Glutamatergic neuron (in vitro differentiated cells): ENCODE measurements around the gene GALNT12. TPM values are rescaled to one million over a fixed set of nuclear protein-coding genes. Genes with fewer than 3 reads are reported as not detected.

Experiments
- DNase-seq: peaks from one replicate; pipeline ENCODE4 v3.0.0; 2022
- H3K27ac Mint-ChIP-seq: one replicate; pipeline ENCODE4 v1.8.0; 2020; ENCODE audit warnings: mild to moderate bottlenecking, mixed read lengths, inconsistent platforms; ENCODE audit not compliant: unreplicated experiment
- H3K27me3 Mint-ChIP-seq: one replicate; pipeline ENCODE4 v1.8.0; 2020; ENCODE audit warnings: mild to moderate bottlenecking, moderate library complexity, mixed read lengths, inconsistent platforms; ENCODE audit not compliant: unreplicated experiment
- H3K36me3 Mint-ChIP-seq: one replicate; pipeline ENCODE4 v1.8.0; 2020; ENCODE audit warnings: mild to moderate bottlenecking, mixed read lengths, inconsistent platforms; ENCODE audit not compliant: unreplicated experiment
- H3K4me1 Mint-ChIP-seq: one replicate; pipeline ENCODE4 v1.8.0; 2020; ENCODE audit warnings: mild to moderate bottlenecking, low read depth, mixed read lengths, inconsistent platforms; ENCODE audit not compliant: unreplicated experiment
- H3K4me3 Mint-ChIP-seq: one replicate; pipeline ENCODE4 v1.8.0; 2020; ENCODE audit warnings: mild to moderate bottlenecking, mixed read lengths, inconsistent platforms; ENCODE audit not compliant: unreplicated experiment
- H3K9me3 Mint-ChIP-seq: one replicate; pipeline ENCODE4 v1.8.0; 2020; ENCODE audit warnings: mild to moderate bottlenecking, moderate library complexity, mixed read lengths, inconsistent platforms; ENCODE audit not compliant: unreplicated experiment
- total RNA-seq: library from RNA; stranded (reverse); fragmentation: NEBNext Ultra II Directional; extraction: Animal tissue kit (Norgen Biotek cat#: 25700); gene quantifications from one replicate; pipeline ENCODE4 v1.2.1, GENCODE V29; 2021; ENCODE audit not compliant: unreplicated experiment
- TF ChIP-seq, protein P1 (sequence below): fragments of 200-600 bp; sonication (generic); IDR thresholded peaks from one replicate; pipeline ENCODE4 v1.5.0; 2021; ENCODE audit not compliant: partially characterized antibody, unreplicated experiment

Gene GALNT12
- total RNA-seq, 1 donor from 2014 or later, result 2.7 TPM

GRCh38 chr9:98875536-98875935, 68.1 kb downstream of the GALNT12 start:
- Mint-ChIP-seq H3K9me3 (no peaks in the 10 kb centered on the region), H3K4me3 (no peak overlapping the region), H3K27ac (no peak overlapping the region), H3K27me3 (peaks cover 3% of the 10 kb centered on the region), H3K36me3 (peaks cover 9% of the 10 kb centered on the region), H3K4me1 (no peaks in the 10 kb centered on the region)
- TF ChIP-seq, protein P1, sequence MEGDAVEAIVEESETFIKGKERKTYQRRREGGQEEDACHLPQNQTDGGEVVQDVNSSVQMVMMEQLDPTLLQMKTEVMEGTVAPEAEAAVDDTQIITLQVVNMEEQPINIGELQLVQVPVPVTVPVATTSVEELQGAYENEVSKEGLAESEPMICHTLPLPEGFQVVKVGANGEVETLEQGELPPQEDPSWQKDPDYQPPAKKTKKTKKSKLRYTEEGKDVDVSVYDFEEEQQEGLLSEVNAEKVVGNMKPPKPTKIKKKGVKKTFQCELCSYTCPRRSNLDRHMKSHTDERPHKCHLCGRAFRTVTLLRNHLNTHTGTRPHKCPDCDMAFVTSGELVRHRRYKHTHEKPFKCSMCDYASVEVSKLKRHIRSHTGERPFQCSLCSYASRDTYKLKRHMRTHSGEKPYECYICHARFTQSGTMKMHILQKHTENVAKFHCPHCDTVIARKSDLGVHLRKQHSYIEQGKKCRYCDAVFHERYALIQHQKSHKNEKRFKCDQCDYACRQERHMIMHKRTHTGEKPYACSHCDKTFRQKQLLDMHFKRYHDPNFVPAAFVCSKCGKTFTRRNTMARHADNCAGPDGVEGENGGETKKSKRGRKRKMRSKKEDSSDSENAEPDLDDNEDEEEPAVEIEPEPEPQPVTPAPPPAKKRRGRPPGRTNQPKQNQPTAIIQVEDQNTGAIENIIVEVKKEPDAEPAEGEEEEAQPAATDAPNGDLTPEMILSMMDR, result no peak
- DNase-seq, result no peak

GRCh38 chr9:98877311-98877710, 69.8 kb downstream of the GALNT12 start:
- Mint-ChIP-seq H3K4me1 (no peaks in the 10 kb centered on the region), H3K9me3 (no peaks in the 10 kb centered on the region), H3K36me3 (no peaks in the 10 kb centered on the region), H3K4me3 (no peak overlapping the region), H3K27ac (no peak overlapping the region), H3K27me3 (peaks cover 5% of the 10 kb centered on the region)
- TF ChIP-seq, protein P1, result no peak
- DNase-seq, result no peak

DNA sequence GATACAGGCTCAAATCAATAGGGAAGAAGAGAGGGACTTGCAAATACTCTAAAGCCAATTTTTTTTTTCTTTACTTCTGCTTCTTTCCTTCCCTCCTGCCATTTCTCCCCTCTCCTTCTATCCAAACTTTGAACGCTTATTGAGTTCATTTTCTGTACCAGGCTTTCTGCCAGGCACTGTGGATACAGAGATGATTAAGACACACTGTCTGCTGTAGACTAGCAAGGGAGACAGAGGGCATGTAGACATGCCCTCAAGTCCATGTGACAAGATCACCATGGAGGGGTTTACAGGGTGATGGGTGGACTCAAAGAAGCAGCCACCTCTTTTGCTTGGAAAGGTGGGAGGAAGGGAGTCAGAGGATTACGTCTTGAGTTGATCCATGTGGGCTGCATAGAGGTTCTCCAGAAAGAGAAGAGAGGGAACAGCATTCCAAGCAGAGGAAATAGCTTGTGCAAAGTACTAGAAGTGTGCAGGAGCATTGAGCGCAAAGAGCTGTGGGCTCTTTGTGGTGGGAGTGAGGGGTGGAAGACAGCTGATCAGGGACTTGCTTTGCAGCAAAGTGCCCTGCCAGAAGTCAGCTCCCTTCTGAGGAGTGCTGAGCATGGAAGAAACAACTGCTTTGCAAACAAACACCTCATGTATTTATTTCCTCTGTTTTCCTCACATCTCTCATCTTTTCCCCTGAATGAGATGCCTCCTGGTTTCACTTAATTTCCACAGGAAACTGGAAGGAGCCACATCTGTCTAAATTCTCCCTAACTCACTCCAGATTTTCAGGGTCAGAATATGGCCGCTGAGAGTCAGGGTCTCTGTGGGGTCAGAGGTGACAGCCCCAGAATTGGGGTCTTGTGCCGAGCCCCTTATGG, 71.9 kb downstream of the GALNT12 start:
- no peaks in the 10 kb centered on the region for H3K4me1 Mint-ChIP-seq
- H3K9me3 Mint-ChIP-seq, result no peaks in the 10 kb centered on the region
- TF ChIP-seq, protein P1, result no peak
- peaks cover 5% of the 10 kb centered on the region for H3K27me3 Mint-ChIP-seq
- H3K36me3 Mint-ChIP-seq, result no peaks in the 10 kb centered on the region
- no peak overlapping the region for H3K4me3 Mint-ChIP-seq
- no peak overlapping the region for H3K27ac Mint-ChIP-seq
- no peak for DNase-seq

DNA sequence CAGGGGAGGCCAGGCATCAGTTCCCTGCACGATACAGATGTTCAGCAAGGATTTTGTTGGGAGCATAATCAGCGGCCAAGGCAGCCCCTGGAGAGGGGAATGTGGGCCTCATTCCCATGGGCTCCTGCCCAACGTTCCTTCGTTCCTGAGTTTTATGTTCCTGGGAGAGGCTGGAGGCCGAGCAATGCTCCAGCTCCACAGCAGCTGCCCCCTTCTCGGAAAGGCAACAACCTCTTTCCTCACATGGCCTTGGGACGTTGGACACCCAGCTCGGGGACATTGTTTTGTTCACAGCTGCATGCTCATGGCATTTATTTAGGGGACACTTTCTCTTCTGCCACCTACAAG, 72.5 kb downstream of the GALNT12 start:
- H3K4me1 Mint-ChIP-seq, result no peaks in the 10 kb centered on the region
- no peaks in the 10 kb centered on the region for H3K36me3 Mint-ChIP-seq
- H3K27me3 Mint-ChIP-seq, result peaks cover 6% of the 10 kb centered on the region
- no peak overlapping the region for H3K27ac Mint-ChIP-seq
- no peaks in the 10 kb centered on the region for H3K9me3 Mint-ChIP-seq
- H3K4me3 Mint-ChIP-seq, result no peak overlapping the region
- TF ChIP-seq, protein P1, result no peak
- DNase-seq, result no peak

GRCh38 chr9:98880311-98881015, 73.0 kb downstream of the GALNT12 start:
- H3K4me1 Mint-ChIP-seq, result no peaks in the 10 kb centered on the region
- no peaks in the 10 kb centered on the region for H3K9me3 Mint-ChIP-seq
- no peak overlapping the region for H3K27ac Mint-ChIP-seq
- TF ChIP-seq, protein P1, result no peak
- H3K27me3 Mint-ChIP-seq, result peaks cover 7% of the 10 kb centered on the region
- no peak overlapping the region for H3K4me3 Mint-ChIP-seq
- no peaks in the 10 kb centered on the region for H3K36me3 Mint-ChIP-seq
- DNase-seq, result no peak
